KMS-11 (cell line): ENCODE data around the gene FNBP1.

Source experiments
- H2AFZ ChIP-seq: fragments of 200-600 bp; sonication (generic); 2 replicates; pipeline ENCODE4 v1.6.1; 2016; ENCODE audit warnings: antibody characterized with exemption, mixed run types, low read depth
- H3K27ac ChIP-seq: fragments of 200-600 bp; sonication (generic); 2 replicates; pipeline ENCODE4 v1.6.1; 2016; ENCODE audit warnings: mild to moderate bottlenecking, mixed run types
- H3K27me3 ChIP-seq: fragments of 200-600 bp; sonication (generic); 2 replicates; pipeline ENCODE4 v1.6.1; 2017; ENCODE audit warnings: mild to moderate bottlenecking, low read depth, mixed run types, moderate library complexity; ENCODE audit not compliant: insufficient read depth
- H3K36me3 ChIP-seq: fragments of 200-600 bp; sonication (generic); 2 replicates; pipeline ENCODE4 v1.6.1; 2017; ENCODE audit warnings: mild to moderate bottlenecking, mixed run types; ENCODE audit not compliant: insufficient read depth
- H3K4me1 ChIP-seq: fragments of 200-600 bp; sonication (generic); 2 replicates; pipeline ENCODE4 v1.6.1; 2016; ENCODE audit warnings: mild to moderate bottlenecking, low read depth, mixed run types; ENCODE audit not compliant: poor library complexity, severe bottlenecking
- H3K4me2 ChIP-seq: fragments of 200-600 bp; sonication (generic); 2 replicates; pipeline ENCODE4 v1.7.0; 2016; ENCODE audit warnings: mild to moderate bottlenecking, mixed run types
- H3K4me3 ChIP-seq: fragments of 200-600 bp; sonication (generic); IDR thresholded peaks from 2 replicates; pipeline ENCODE4 v1.6.1; 2017; ENCODE audit warnings: low read depth, low read length, mixed read lengths; ENCODE audit not compliant: insufficient read depth
- H3K79me2 ChIP-seq: fragments of 200-600 bp; sonication (generic); 2 replicates; pipeline ENCODE4 v1.6.1; 2016; ENCODE audit warnings: low read depth, mixed run types; ENCODE audit not compliant: insufficient read depth
- H3K9ac ChIP-seq: fragments of 200-600 bp; sonication (generic); 2 replicates; pipeline ENCODE4 v1.6.1; 2016; ENCODE audit warnings: mild to moderate bottlenecking, mixed run types
- H4K20me1 ChIP-seq: fragments of 200-600 bp; sonication (generic); 2 replicates; pipeline ENCODE4 v1.6.1; 2016; ENCODE audit warnings: mild to moderate bottlenecking, mixed run types; ENCODE audit not compliant: insufficient read depth
- CTCF ChIP-seq: fragments of 200-600 bp; sonication (generic); conservative IDR thresholded peaks from 2 replicates; pipeline ENCODE4 v1.6.1; 2017; ENCODE audit warnings: low read depth, mild to moderate bottlenecking, antibody characterized with exemption, low read length, moderate library complexity, mixed read lengths

FNBP1 gene

GRCh38 chr9:129908906-129909305 is 134.1 kb downstream of the FNBP1 start:
- TF ChIP-seq CTCF: no peak
- peaks cover 72% of the 10 kb centered on the region for H3K4me1 ChIP-seq
- no peaks in the 10 kb centered on the region for H4K20me1 ChIP-seq
- no peak overlapping the region for H3K4me3 ChIP-seq
- H3K36me3 ChIP-seq: peaks cover 4% of the 10 kb centered on the region; the same call in 1 of the 2 replicates
- H3K27me3 ChIP-seq: no peaks in the 10 kb centered on the region
- H3K4me2 ChIP-seq: peak overlapping the region; percentile 93
- H3K27ac ChIP-seq: peak overlapping the region; percentile 85
- H2AFZ ChIP-seq: no peak overlapping the region
- H3K79me2 ChIP-seq: no peaks in the 10 kb centered on the region
- peak overlapping the region; percentile 30; the same call in 1 of the 2 replicates for H3K9ac ChIP-seq

- H3K4me3 ChIP-seq: no peak overlapping the region
- H2AFZ ChIP-seq: no peak overlapping the region
- no peaks in the 10 kb centered on the region for H3K79me2 ChIP-seq
- peaks cover 89% of the 10 kb centered on the region for H3K4me1 ChIP-seq
- peak overlapping the region; percentile 85; the same call in 1 of the 2 replicates for H3K27ac ChIP-seq
- TF ChIP-seq CTCF: no peak
- no peak overlapping the region for H3K9ac ChIP-seq
- H4K20me1 ChIP-seq: no peaks in the 10 kb centered on the region
- peaks cover 4% of the 10 kb centered on the region; the same call in 1 of the 2 replicates for H3K36me3 ChIP-seq
- peak overlapping the region; percentile 93; the same call in 1 of the 2 replicates for H3K4me2 ChIP-seq
- H3K27me3 ChIP-seq: no peaks in the 10 kb centered on the region
Observed at GRCh38 chr9:129907201-129907600, 135.8 kb downstream of the FNBP1 start.

- Histone ChIP-seq H3K36me3 (peaks cover 4% of the 10 kb centered on the region; the same call in 1 of the 2 replicates), H4K20me1 (no peaks in the 10 kb centered on the region), H3K4me2 (no peak overlapping the region), H2AFZ (no peak overlapping the region), H3K4me3 (no peak overlapping the region), H3K27ac (no peak overlapping the region), H3K27me3 (no peaks in the 10 kb centered on the region), H3K9ac (no peak overlapping the region), H3K4me1 (peaks cover 90% of the 10 kb centered on the region), H3K79me2 (no peaks in the 10 kb centered on the region)
- TF ChIP-seq CTCF: no peak
Observed at GRCh38 chr9:129906298-129906697, 136.7 kb downstream of the FNBP1 start.

GRCh38 chr9:129904734-129905133 is 138.3 kb downstream of the FNBP1 start:
- Histone ChIP-seq H3K36me3 (peaks cover 4% of the 10 kb centered on the region; the same call in 1 of the 2 replicates), H3K4me1 (peaks cover 87% of the 10 kb centered on the region), H3K4me3 (no peak overlapping the region), H3K27me3 (no peaks in the 10 kb centered on the region), H4K20me1 (no peaks in the 10 kb centered on the region), H3K79me2 (no peaks in the 10 kb centered on the region), H2AFZ (no peak overlapping the region), H3K4me2 (no peak overlapping the region), H3K27ac (no peak overlapping the region; the same call in 1 of the 2 replicates), H3K9ac (no peak overlapping the region)
- no peak for TF ChIP-seq CTCF
